Left renal pelvis (tissue), 4 donors: ENCODE data around the gene SPO11. TPM values are rescaled to one million over a fixed set of nuclear protein-coding genes. Genes with fewer than 3 reads are reported as not detected.

Source experiments
- DNase-seq, 4 donors: peaks; one replicate each; pipeline ENCODE4 v3.0.0-alpha.2; 2013; ENCODE audit warnings: low read depth in 4 of 4, low spot score in 3 of 4
- polyA plus RNA-seq, 4 donors: library from polyadenylated mRNA; unstranded; fragments of 120-200 nt; gene quantifications; one replicate each; pipeline ENCODE4 v1.2.1, GENCODE V29; 2013; ENCODE audit not compliant: insufficient read length in 4 of 4

Gene SPO11
- polyA plus RNA-seq, 4 donors, result not detected

GRCh38 chr20:57372581-57373350 is 43.2 kb downstream of the SPO11 start:
- no peak for DNase-seq

- no peak for DNase-seq
Measured at GRCh38 chr20:57374343-57374930, 44.8 kb downstream of the SPO11 start.

- no peak for DNase-seq
Measured at GRCh38 chr20:57374931-57375651, 45.5 kb downstream of the SPO11 start.

- DNase-seq, result no peak
Measured at GRCh38 chr20:57375652-57376230, 46.1 kb downstream of the SPO11 start.

- no peak for DNase-seq
Measured at GRCh38 chr20:57377350-57377749, 47.7 kb downstream of the SPO11 start.

- no peak for DNase-seq
Measured at GRCh38 chr20:57378107-57378506, 48.5 kb downstream of the SPO11 start.

GRCh38 chr20:57378646-57379262 is 49.2 kb downstream of the SPO11 start:
- no peak for DNase-seq

- no peak for DNase-seq
Measured at GRCh38 chr20:57379263-57379647, 49.7 kb downstream of the SPO11 start.

- no peak for DNase-seq
Measured at GRCh38 chr20:57380081-57380750, 50.6 kb downstream of the SPO11 start.

GRCh38 chr20:57381596-57382503 is 52.2 kb downstream of the SPO11 start:
- peak in 1 of 4 donors; percentile 66 for DNase-seq

- DNase-seq, result no peak
Measured at GRCh38 chr20:57382516-57382915, 52.9 kb downstream of the SPO11 start.

- no peak for DNase-seq
Measured at GRCh38 chr20:57383447-57384347, 54.1 kb downstream of the SPO11 start.

GRCh38 chr20:57384486-57384885 is 54.9 kb downstream of the SPO11 start:
- DNase-seq, result no peak

- no peak for DNase-seq
Measured at GRCh38 chr20:57384953-57385761, 55.6 kb downstream of the SPO11 start.

GRCh38 chr20:57385940-57386339 is 56.3 kb downstream of the SPO11 start:
- DNase-seq, result no peak

GRCh38 chr20:57386762-57387161 is 57.2 kb downstream of the SPO11 start:
- no peak for DNase-seq

GRCh38 chr20:57387463-57387862 is 57.9 kb downstream of the SPO11 start:
- DNase-seq, result no peak
